Right lobe of liver (tissue), 6 donors: ENCODE measurements around the gene PPP6R3. TPM values are rescaled to one million over a fixed set of nuclear protein-coding genes. Genes with fewer than 3 reads are reported as not detected.

Source experiments
- ATAC-seq, 4 donors: fragments of 200-7000 bp; cut with Tn5 transposase; one replicate each; pipeline ENCODE4 v1.9.1; 2020; ENCODE audit warnings: mild to moderate bottlenecking in 4 of 4, moderate library complexity in 4 of 4
- DNase-seq, 3 donors: peaks; one replicate each; pipeline ENCODE4 v3.0.0-alpha.2; 2020
- H3K27ac ChIP-seq, 3 donors: fragments of 200-600 bp; one replicate each; pipeline ENCODE4 v1.8.0; 2022
- H3K27me3 ChIP-seq, 2 donors: fragments of 200-600 bp; one replicate each; pipeline ENCODE4 v1.8.0; 2022
- H3K36me3 ChIP-seq, 4 donors: fragments of 200-600 bp; sonication (generic) in 1 of 4; one replicate each; pipeline versions ENCODE4 v1.5.1 to v1.8.0; 2017 to 2022; ENCODE audit warnings: control low read depth in 1 of 4
- H3K4me1 ChIP-seq, 4 donors: fragments of 200-600 bp; sonication (generic) in 1 of 4; one replicate each; pipeline versions ENCODE4 v1.5.1 to v1.8.0; 2017 to 2022; ENCODE audit warnings: control low read depth in 1 of 4
- H3K4me3 ChIP-seq, 3 donors: fragments of 200-600 bp; one replicate each; pipeline ENCODE4 v1.8.0; 2022
- H3K9me3 ChIP-seq, 4 donors: fragments of 200-600 bp; sonication (generic) in 1 of 4; one replicate each; pipeline versions ENCODE4 v1.5.1 to v1.8.0; 2017 to 2022; ENCODE audit warnings: control low read depth in 1 of 4
- POLR2A ChIP-seq: fragments of 450-650 bp; IDR thresholded peaks from one replicate; pipeline ENCODE4 v1.6.1; 2017; ENCODE audit warnings: antibody characterized with exemption, mild to moderate bottlenecking
- WGBS: methylation state at CpG from one replicate; pipeline ENCODE4 v1.1.6; 2018; ENCODE audit warnings: low coverage, low lambda C conversion rate; ENCODE audit not compliant: insufficient coverage; ENCODE audit errors: missing lambda C conversion rate; 5-methylcytosine and 5-hydroxymethylcytosine counted together
- intact Hi-C, 2 donors: fragments of 100-400 bp; cut with DNase I; formaldehyde crosslinking; loops; one replicate each; pipeline versions ENCODE4 v1.11.2 to v1.14.1; 2022
- total RNA-seq, 6 experiments: library from RNA; depleted of rRNA in 2 of 6; stranded (reverse); fragments of >200 nt in 2 of 6; fragmentation: NEBNext Ultra II Directional in 3 of 6; extraction: Animal tissue kit (Norgen Biotek cat#: 25700) in 3 of 6; gene quantifications; one replicate each; pipeline versions ENCODE4 v1.1.0 to v1.2.4, GENCODE V29; 2016 to 2023
- TF ChIP-seq, protein P1 (sequence below), 4 donors: fragments of 200-600 bp in 3 of 4; fragments of 450-650 bp in 1 of 4; IDR thresholded peaks; one replicate each; pipeline versions ENCODE4 v1.5.1 to v1.8.0; 2016 to 2022; ENCODE audit warnings: antibody characterized with exemption in 4 of 4, mild to moderate bottlenecking in 2 of 4
- donor health status: DM: no; HTN: yes; CAD: no.
- donor health status: DM: no; HTN: no; CAD: no.
- donor health status: DM: no; HTN: no; CAD: no.
- donor health status: DM: no; HTN: yes; CAD: no.
- donor health status: DM: no; HTN: yes; CAD: no.

PPP6R3 gene
- total RNA-seq, 6 experiments from 2014 or later, result 35.8 to 48.3 (median 39.2) TPM

DNA sequence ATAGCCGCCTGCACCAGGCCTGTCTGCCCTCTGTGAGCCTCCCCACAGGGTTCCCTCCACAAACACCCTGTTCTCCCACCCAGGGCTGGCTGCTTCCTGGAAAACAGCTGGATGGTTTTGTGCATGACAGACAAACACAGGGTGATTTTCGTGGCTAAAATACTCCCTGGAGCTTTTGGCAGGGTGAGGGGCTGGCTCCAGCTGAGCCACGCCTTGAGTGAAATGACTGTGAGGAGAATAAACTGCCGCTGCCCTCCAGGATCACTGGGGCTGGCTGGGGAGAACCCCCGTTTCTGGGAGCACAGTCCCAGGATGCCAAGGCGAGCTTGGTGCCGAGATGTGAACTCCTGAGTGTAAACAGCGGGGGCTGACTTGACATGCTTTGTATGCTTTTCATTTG, 20.3 kb upstream of the PPP6R3 start:
- Histone ChIP-seq H3K4me3 (no peak overlapping the region), H3K9me3 (no peaks in the 10 kb centered on the region), H3K27ac (no peak overlapping the region), H3K4me1 (no peaks in the 10 kb centered on the region), H3K27me3 (no peaks in the 10 kb centered on the region), H3K36me3 (peaks cover 0 to 71% (median 34%) of the 10 kb centered on the region in 4 donors)
- DNase-seq, result no peak
- intact Hi-C loops, result loop anchor here in 1 of 2 donors (10.0 kb wide), 1 partner anchor 185 kb away; no protein-coding TSS in a partner anchor
- 100% methylated on average over 1 of the region's 8 CpGs for WGBS
- ATAC-seq, result no peak
- TF ChIP-seq, protein P1, sequence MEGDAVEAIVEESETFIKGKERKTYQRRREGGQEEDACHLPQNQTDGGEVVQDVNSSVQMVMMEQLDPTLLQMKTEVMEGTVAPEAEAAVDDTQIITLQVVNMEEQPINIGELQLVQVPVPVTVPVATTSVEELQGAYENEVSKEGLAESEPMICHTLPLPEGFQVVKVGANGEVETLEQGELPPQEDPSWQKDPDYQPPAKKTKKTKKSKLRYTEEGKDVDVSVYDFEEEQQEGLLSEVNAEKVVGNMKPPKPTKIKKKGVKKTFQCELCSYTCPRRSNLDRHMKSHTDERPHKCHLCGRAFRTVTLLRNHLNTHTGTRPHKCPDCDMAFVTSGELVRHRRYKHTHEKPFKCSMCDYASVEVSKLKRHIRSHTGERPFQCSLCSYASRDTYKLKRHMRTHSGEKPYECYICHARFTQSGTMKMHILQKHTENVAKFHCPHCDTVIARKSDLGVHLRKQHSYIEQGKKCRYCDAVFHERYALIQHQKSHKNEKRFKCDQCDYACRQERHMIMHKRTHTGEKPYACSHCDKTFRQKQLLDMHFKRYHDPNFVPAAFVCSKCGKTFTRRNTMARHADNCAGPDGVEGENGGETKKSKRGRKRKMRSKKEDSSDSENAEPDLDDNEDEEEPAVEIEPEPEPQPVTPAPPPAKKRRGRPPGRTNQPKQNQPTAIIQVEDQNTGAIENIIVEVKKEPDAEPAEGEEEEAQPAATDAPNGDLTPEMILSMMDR (IDR thresholded peaks at IDR 0.05), result no peak
- no peak for TF ChIP-seq POLR2A

DNA sequence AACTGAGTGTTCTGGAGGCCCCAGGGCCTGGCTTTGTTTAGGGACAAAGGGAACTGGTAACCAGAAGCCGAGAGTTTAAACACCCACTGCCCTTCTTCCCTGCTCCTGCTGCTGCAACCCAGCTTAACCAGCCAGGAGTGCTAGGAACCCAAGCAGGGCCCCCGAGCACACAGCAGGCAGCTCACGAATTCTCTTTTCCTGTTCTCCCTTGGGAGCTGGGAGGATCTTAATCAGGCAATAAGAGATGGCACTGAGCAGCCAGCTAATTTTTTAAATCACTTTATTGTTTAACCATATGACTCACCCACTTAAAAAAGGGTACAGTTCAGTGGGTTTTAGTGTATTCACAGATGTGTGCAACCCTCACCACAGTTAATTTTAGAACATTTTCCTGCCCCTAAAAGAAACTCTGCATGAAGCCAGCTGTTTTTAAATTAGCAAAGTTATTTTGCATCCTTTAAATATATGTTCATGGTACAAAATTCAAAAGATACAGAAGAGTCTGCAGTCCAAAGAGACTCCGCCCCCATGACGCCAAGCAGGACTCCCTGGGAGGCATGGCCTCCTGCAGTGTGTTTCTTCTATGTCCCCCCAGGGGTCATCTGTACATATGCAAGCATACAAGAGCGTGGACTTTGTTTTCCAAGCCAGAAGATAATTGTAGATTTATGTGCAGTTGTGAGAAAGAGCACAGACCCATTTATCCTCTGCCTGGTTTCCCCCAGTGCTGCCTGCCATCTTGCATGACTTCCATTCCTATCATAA, 18.9 kb upstream of the PPP6R3 start:
- DNase-seq, result no peak
- 59% methylated on average over 4 of the region's 6 CpGs for WGBS
- H3K36me3 ChIP-seq, result peaks cover 0 to 63% (median 27%) of the 10 kb centered on the region in 4 donors
- ATAC-seq, result no peak
- TF ChIP-seq POLR2A, result no peak
- TF ChIP-seq, protein P1 (IDR thresholded peaks at IDR 0.05), result no peak
- no peak overlapping the region for H3K4me3 ChIP-seq
- no peak overlapping the region for H3K27ac ChIP-seq
- no peaks in the 10 kb centered on the region for H3K9me3 ChIP-seq
- intact Hi-C loops, result loop anchor here in 1 of 2 donors (10.0 kb wide), 1 partner anchor 187 kb away; no protein-coding TSS in a partner anchor
- no peaks in the 10 kb centered on the region for H3K27me3 ChIP-seq
- H3K4me1 ChIP-seq, result no peaks in the 10 kb centered on the region

DNA sequence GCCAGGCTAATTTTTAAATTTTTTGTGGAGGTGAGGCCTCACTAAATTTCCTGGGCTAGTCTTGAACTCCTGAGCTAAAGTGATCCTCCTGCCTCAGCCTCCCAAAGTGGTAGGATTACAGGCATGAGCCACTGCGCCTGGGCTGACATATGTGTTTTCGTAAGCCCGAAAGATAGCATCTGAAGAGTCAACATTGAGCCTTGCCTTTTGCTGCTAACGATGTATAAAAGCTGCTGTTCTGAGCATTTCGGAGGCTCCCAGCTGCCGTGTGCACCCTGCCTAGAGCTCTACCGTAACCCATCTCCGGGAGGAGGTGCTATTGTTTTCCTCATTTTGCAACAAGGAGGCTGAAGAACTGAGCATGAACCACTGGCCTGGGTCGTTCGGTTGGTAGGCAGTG, 18.1 kb upstream of the PPP6R3 start:
- Histone ChIP-seq H3K4me1 (no peaks in the 10 kb centered on the region), H3K4me3 (no peak overlapping the region), H3K36me3 (peaks cover 0 to 60% (median 25%) of the 10 kb centered on the region in 4 donors), H3K9me3 (no peaks in the 10 kb centered on the region), H3K27me3 (no peaks in the 10 kb centered on the region), H3K27ac (no peak overlapping the region)
- no peak for TF ChIP-seq POLR2A
- TF ChIP-seq, protein P1 (IDR thresholded peaks at IDR 0.05), result no peak
- ATAC-seq, result no peak
- DNase-seq, result no peak
- intact Hi-C loops, result loop anchor here in 1 of 2 donors (10.0 kb wide), 1 partner anchor 188 kb away; no protein-coding TSS in a partner anchor
- 80% methylated on average over 1 of the region's 10 CpGs for WGBS

DNA sequence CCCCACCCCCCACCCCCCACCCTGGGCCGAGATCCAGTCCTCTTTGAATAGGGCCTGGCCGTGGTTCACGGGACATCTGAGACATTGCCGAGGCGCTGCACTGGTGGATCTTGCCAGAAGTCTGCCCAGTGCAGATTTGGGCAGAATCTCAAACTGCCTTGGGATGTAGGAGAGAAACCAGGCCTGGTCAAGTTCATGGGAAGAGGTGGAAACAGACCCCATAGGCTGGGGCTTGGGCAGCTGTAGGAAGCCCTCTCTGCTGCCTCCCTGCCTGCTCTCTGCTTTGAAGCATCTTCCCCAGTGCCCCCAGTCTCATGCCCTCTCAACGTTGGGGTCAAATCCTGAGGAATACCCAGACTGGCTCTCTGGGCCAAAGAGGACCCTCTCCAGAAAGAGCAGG, 16.0 kb upstream of the PPP6R3 start:
- H3K36me3 ChIP-seq, result peaks cover 0 to 55% (median 22%) of the 10 kb centered on the region in 4 donors

More for the DNA sequence above, 16.0 kb upstream of the PPP6R3 start:
- no peak overlapping the region for H3K27ac ChIP-seq
- no peak overlapping the region for H3K4me3 ChIP-seq
- H3K27me3 ChIP-seq, result no peaks in the 10 kb centered on the region
- TF ChIP-seq, protein P1 (IDR thresholded peaks at IDR 0.05), result no peak
- no peak for TF ChIP-seq POLR2A
- intact Hi-C loops, result loop anchor here in 1 of 2 donors (10.0 kb wide), 1 partner anchor 190 kb away; no protein-coding TSS in a partner anchor
- H3K4me1 ChIP-seq, result no peaks in the 10 kb centered on the region
- no peak for DNase-seq
- ATAC-seq, result no peak
- no CpG with 5 or more reads among the region's 6 CpGs for WGBS
- H3K9me3 ChIP-seq, result no peaks in the 10 kb centered on the region
